Measurements from ENCODE around the gene GPR27.

GPR27 gene

DNA sequence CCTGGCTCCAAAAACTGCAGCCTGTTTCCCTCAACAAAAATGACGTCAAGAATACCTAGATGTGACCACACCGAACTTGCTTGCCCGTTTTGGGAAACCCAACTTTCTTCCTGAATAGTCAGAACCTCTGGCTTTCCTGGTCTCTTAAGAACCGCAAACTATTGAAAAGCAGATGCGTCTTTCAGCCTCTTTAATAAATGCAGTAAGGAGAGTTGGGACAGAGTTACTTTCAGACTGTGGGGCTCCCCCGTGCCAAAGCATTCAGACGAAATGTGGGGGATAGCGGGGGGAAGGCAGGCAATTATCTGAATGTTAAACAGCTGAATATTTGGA lies 32.5 kb downstream of the GPR27 start:
- no peak for DNase-seq (ENCODE audit: low read depth in 2 of 2)

DNA sequence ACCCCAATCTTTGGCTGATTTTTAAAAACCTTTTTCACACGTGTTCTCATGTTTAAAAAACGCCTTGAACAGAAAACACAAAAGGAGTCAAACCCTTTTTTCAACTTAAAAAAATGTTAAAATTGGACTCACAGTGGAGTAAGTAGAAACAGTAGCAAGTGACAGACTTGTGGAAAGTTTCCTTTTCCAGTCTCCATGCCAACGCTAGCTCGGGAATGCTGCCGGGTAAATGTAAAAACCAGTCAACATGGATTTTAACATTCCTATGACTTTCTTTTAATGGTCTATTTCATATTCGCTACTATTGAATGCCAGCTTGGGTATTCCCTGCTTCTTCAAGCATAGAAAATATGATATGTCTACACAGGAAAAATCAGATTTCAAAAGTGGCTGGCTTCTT lies 32.9 kb downstream of the GPR27 start:
- no peak for DNase-seq (ENCODE audit: low read depth in 2 of 2)

DNA sequence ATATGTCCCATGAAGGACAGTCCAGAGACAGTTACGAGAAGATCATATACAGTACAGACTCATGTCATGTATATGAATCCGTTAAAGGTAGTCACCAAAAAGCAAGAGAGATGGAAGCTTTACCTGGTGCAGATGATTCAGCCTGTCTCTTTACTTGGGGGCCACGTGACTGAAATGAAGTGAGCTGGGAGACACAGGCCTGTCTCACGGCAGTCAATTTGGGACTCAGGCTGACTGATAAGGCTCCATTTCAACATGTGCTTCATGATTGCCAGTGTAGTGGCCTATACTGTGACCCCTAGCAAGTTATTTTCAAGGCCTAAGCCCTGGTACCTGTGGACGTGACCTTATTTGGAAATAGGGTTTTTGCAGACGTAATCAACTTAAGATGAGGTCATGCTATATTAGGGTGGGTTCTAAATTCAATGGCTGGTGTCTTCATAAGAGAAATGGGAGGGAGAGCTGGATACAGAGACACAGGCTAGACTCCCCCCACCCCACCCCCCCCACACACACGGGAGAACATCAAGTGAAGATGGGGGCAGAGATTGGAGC lies 34.3 kb downstream of the GPR27 start:
- DNase-seq (ENCODE audit: low read depth in 2 of 2) = no peak

DNA sequence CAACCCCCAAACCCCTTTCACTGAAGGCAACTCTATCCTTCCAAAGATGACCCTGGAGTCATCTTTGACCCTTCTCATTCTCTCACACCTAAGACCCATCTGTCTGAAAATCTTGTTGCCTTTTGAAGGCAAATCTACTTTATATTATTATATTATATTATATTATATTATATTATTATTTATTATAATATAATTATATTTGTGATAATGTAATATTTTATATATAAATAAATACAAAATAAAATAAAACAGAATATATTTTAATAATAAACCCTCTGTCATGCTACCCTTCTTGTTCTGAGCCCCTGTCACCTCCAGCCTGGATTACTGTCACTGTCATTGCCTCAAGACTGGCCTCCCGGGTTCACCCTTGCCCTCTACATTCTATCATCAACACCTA lies 36.3 kb downstream of the GPR27 start:
- DNase-seq (ENCODE audit: low read depth in 2 of 2) = no peak

DNA sequence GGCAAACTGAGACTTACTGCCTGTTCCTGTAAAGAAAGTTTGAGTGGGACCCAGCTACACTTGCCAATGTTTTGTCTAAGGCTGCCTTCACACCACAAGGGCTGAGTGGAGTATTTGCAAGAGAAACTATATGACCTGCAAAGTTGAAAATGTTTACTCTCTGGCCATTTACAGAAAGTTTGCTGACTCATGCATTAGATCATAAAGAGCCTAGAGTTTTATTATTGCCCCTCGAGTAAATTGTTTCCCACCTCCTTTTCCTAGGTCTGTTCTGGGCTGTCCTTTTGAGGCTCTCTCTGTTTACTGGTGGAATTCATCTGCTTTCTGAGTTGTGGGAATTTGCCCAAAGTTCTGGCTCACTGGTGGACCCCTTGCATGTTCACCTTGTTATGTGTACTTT lies 38.0 kb downstream of the GPR27 start:
- DNase-seq (ENCODE audit: low read depth in 2 of 2) = no peak

DNA sequence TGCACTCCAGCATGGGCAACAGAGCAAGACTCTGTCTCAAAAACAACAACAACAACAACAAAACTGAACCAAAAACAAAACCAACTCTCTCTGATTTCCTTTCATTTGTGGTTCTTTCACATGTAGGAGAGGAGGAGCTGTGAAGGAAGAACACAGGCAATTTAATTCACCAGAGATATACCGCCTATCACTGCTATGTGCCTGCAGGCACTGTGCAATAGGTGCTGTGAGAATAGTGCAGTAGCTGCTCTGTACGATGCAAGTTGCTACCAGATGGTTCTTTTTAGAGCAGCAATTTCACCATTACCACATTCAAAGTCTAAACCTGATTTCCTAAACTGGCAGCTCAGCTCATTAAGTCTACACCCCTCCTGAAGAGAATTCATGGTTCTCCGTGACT lies 42.6 kb downstream of the GPR27 start:
- DNase-seq (ENCODE audit: low read depth in 2 of 2) = no peak

DNA sequence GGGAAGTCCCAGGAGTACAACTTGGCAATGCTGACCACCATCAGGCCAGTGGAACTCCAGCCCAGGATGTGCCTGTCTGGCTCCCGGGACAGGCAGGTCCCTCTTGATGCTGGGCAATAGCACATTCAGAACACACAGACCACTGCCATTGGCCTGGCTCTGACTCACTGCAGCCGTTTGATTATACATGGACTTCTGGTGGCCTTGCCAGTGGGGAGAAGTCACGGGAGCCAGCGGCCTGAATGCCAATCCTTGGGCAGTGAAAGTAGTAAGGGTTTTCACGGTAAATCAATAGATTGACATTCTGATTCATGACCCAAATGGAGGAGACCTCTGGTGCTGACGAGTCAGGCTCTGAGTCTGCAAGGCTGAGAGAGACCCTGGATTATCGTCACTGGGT lies 43.8 kb downstream of the GPR27 start:
- no peak for DNase-seq (ENCODE audit: low read depth in 2 of 2)

DNA sequence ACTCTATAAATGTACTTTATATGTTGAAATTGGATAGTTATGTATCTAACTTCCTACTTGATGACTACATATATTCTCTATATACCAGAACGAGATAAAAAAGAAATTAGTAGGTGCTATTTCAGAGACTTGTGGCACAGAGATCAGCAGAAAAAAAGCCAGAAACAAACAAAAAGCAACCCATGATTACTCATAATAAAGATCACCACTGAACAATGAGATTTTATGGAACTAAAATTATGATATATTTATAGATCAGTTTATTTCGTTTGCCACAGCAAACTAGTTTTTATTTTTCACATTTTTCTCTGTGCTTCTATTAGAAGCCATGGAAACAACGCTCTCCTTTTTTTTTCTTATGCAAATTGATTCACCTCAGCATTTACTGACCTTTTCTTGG lies 46.4 kb downstream of the GPR27 start:
- no peak for DNase-seq (ENCODE audit: low read depth in 2 of 2)

DNA sequence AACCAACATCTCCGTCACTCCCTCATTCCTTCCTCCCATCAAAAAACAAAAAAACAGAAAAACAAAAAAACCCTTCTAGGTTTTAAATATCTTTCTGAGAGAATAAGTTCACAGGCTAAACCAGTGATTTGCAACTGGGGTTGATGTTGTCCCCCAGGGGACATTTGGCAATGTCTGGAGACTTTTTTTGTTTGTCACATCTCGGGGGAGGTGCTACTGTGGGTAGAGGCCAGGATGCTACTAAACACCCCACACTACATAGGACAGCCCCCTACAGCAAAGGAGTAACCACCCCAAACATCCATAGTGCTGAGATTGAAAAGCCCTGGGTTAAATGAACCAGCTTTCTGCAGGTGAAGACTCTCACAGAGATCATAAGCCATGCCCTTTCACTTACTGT lies 48.3 kb downstream of the GPR27 start:
- no peak for DNase-seq (ENCODE audit: low read depth in 2 of 2)

DNA sequence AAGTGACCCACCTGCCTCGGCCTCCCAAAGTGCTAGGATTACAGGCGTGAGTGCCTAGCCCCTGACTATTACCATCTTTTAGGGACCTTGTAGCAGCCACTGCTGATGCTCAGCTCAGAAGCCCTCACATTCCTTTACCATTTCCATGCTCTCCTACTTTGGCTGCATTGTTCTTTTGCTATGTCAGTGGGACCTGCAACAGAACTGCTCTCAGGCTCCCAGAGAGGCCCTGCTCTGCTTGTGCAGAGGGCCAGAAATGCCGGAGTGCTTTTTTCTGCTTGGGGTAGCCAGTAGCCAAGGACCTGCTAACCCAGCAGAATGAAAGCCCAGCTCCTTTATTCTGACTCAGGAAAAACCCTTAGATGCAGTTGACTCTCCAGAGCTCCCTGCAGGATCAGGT lies 49.6 kb downstream of the GPR27 start:
- DNase-seq (ENCODE audit: low read depth in 2 of 2) = no peak

DNA sequence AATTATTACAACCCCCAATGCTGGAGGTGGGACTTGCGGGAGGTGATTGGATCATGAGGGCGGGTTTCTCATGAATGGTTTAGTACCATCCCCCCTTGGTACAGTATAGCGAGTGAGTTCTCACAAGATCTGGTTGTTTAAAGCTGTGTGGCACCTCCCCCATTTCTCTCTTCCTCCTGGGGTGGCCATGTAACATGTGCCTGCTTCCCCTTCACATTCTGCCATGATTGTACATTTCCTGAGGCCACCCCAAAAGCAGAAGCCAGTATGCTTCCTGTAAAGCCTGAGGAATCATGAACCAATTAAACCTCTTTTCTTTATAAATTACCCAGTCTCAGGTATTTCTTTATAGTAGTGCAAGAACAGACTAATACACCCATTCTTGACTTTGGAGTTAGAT lies 51.5 kb downstream of the GPR27 start:
- no peak for DNase-seq (ENCODE audit: low read depth in 2 of 2)

DNA sequence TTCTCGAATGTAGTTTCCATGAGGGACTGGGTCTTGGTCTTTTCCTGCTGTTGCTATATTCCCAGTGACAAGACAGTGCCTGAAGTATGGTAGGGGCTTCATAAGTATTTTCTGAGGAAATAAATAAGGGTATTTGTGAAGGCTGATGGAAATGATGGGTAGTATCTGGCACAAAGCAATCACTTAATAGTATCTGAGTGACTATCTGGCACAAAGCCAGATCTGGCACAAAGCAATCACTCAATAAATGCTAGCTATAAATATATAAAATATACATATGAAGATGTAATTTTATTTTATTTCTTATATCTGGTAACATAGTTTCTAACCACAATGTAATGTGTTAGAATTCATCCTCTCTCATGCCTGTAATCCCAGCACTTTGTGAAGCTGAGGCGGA lies 52.0 kb downstream of the GPR27 start:
- DNase-seq (ENCODE audit: low read depth in 2 of 2) = no peak
